Measurements from ENCODE around the gene LGALSL. TPM values are rescaled to one million over a fixed set of nuclear protein-coding genes. Genes with fewer than 3 reads are reported as not detected.

LGALSL gene
- total RNA-seq, result 10 to 100 TPM; 11.5 to 19.1 (median 14.6) TPM
- polyA plus RNA-seq, result 8.1 TPM
- long read RNA-seq, donor 1, transcript LGALSL-201 (5 exons, 3,926 nt), result major isoform, 34 of 35 reads
- long read RNA-seq, donor 1, partial matches to known transcripts, result 1 of 35 reads
- long read RNA-seq, donor 1, other reads (novel, unspliced or antisense), result 0 of 35 reads
- long read RNA-seq, donor 2, transcript LGALSL-201 (5 exons, 3,926 nt), result major isoform, 9 of 15 reads
- long read RNA-seq, donor 2, partial matches to known transcripts, result 3 of 15 reads
- long read RNA-seq, donor 2, other reads (novel, unspliced or antisense), result 3 of 15 reads
- long read RNA-seq, donor 3, transcript LGALSL-201 (5 exons, 3,926 nt), result major isoform, 28 of 37 reads
- long read RNA-seq, donor 3, transcript LGALSL-204 (3 exons, 469 nt), result minor isoform, 5 of 37 reads
- long read RNA-seq, donor 3, partial matches to known transcripts, result 2 of 37 reads
- long read RNA-seq, donor 3, other reads (novel, unspliced or antisense), result 2 of 37 reads
- long read RNA-seq, donor 4, transcript LGALSL-201 (5 exons, 3,926 nt), result major isoform, 15 of 16 reads
- long read RNA-seq, donor 4, partial matches to known transcripts, result 1 of 16 reads
- long read RNA-seq, donor 4, other reads (novel, unspliced or antisense), result 0 of 16 reads

- Histone ChIP-seq H3K4me1 (ENCODE audit: control insufficient read depth, insufficient read depth, low read length) (peaks cover 7% of the 10 kb centered on the region), H3K9me3 (ENCODE audit: control insufficient read depth, low read length) (no peaks in the 10 kb centered on the region), H3K4me3 (ENCODE audit: low read length) (peak within 1 kb of the TSS; percentile 84), H3K27ac (ENCODE audit: low read length) (peak within 1 kb of the TSS; percentile 98), H3K27me3 (ENCODE audit: control insufficient read depth, insufficient read depth) (no peaks in the 10 kb centered on the region)
- peak; percentile 84 to 92 (median 92) for DNase-seq
- intact Hi-C loops (cut with DNase I), result loop anchor here in 2 of 4 donors (10.0 kb wide), 1 partner anchor 49 kb away; no protein-coding TSS in a partner anchor
- ATAC-seq, result peak; percentile 93 to 94
- under 1% methylated on average over 52 of the region's 52 CpGs for WGBS
These were observed at the start of gene LGALSL for GRCh38 chr2:64453770-64454385. Gene LGALSL, plus strand, starts transcription at chr2:64454162. Its CDS starts 384 bp downstream, at chr2:64454546.

GRCh38 chr2:64404743-64405142, 49.2 kb upstream of the LGALSL start:
- H3K27ac ChIP-seq (ENCODE audit: low read length), result peak overlapping the region; percentile 98
- 20% methylated on average over 9 of the region's 9 CpGs for WGBS
- intact Hi-C loops (cut with DNase I), result loop anchor here in 2 of 4 donors (10.0 kb wide), 1 partner anchor 50 kb away; the partner anchor contains the start of gene LGALSL (in 2 of the 2)
- no peaks in the 10 kb centered on the region for H3K27me3 ChIP-seq (ENCODE audit: control insufficient read depth, insufficient read depth)
- ATAC-seq, result peak; percentile 33 to 63
- no peaks in the 10 kb centered on the region for H3K9me3 ChIP-seq (ENCODE audit: control insufficient read depth, low read length)
- no peak overlapping the region for H3K4me3 ChIP-seq (ENCODE audit: low read length)
- DNase-seq, result peak; percentile 75 to 78 (median 77)
- peaks cover 24% of the 10 kb centered on the region for H3K4me1 ChIP-seq (ENCODE audit: control insufficient read depth, insufficient read depth, low read length)

DNA sequence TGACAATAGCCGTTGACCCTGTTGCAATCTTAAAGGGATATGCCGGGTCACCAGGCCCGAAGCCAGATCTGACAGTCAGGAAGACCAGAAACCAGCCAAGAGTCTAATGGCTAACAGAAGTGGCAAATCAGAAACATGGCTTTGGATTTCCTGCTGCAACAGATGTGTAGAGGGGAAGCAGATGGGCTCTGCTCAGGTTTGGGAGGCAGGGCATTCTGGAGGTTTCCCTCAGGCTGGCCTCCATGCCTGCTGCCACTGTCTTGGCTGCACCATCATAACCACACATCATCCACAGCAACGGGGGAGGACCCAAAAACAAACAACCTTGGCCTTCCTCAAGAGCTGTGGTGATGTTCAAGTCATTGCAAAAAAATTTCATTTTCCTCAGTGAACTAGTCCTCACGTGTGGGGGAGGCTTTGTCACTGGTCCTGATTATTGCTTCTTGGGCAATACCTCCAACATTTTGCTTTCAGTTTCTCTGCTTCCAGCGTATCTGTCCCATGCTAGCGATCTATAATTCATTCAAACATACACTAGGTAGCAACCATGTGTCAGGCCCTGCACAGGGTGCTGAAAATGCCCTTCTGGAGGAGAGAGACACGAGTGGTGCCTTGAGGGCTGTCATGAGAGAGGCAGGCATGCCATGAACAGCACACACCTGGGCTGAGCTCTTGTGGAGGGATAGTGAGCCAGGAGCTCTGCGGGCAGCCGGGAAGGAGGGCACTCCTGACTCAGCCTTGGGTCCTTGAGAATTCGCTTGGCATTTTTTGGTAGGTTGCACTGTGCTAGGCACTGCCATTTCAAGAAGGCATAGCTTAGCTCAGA, 48.2 kb upstream of the LGALSL start:
- H3K27me3 ChIP-seq (ENCODE audit: control insufficient read depth, insufficient read depth), result no peaks in the 10 kb centered on the region
- H3K4me3 ChIP-seq (ENCODE audit: low read length), result no peak overlapping the region
- DNase-seq, result peak; percentile 47 to 78 (median 63)
- WGBS, result 62% methylated on average over 11 of the region's 11 CpGs
- no peak for ATAC-seq
- peak overlapping the region; percentile 26 for H3K27ac ChIP-seq (ENCODE audit: low read length)
- H3K9me3 ChIP-seq (ENCODE audit: control insufficient read depth, low read length), result no peaks in the 10 kb centered on the region
- intact Hi-C loops (cut with DNase I), result loop anchor here in 2 of 4 donors (10.0 kb wide), 1 partner anchor 49 kb away; the partner anchor contains the start of gene LGALSL (in 2 of the 2)
- peaks cover 24% of the 10 kb centered on the region for H3K4me1 ChIP-seq (ENCODE audit: control insufficient read depth, insufficient read depth, low read length)

DNA sequence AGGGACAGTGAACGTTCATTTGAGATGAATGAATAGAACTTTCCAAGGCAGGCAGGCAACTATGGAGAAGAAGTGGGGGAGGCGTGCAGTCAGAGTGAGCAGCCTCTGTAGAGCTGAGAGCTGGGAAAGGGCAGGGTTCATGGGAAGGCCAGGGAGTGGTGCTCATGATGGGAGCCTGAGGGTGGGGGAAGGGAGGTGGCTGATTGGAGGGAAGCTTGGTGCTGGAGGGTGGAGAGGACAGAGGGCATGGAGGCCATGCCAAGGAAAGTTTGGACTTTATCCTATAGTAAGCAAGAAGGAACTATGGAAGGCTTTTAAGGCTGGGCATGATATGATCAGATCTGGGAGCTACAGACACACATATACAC, 47.6 kb upstream of the LGALSL start:
- peak in 1 of 2 donors; percentile 19 for ATAC-seq
- DNase-seq, result peak; percentile 51 to 60 (median 53)
- intact Hi-C loops (cut with DNase I), result loop anchor here in 2 of 4 donors (10.0 kb wide), 1 partner anchor 48 kb away; the partner anchor contains the start of gene LGALSL (in 2 of the 2)
- Histone ChIP-seq H3K4me3 (ENCODE audit: low read length) (no peak overlapping the region), H3K27me3 (ENCODE audit: control insufficient read depth, insufficient read depth) (no peaks in the 10 kb centered on the region), H3K4me1 (ENCODE audit: control insufficient read depth, insufficient read depth, low read length) (peaks cover 24% of the 10 kb centered on the region), H3K9me3 (ENCODE audit: control insufficient read depth, low read length) (no peaks in the 10 kb centered on the region), H3K27ac (ENCODE audit: low read length) (no peak overlapping the region)
- 64% methylated on average over 2 of the region's 2 CpGs for WGBS

DNA sequence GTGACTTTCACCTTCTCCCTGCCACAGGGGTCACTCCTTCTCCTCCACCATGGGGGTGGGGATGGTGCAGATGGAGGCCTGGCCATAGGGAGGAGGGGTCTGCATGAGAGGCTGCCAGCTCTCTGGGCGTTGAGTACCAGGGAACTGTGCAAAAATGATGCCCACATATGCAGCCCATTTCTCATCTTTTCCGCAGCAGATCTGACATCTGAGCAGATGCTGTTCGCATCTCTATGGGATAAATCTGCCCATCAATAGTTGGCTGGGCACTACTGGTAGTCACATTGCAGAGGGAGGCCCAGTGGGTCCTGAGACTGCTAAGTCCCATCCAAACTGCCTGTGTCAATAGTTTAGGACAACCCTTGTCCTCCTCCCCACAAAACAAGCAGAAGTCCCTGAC, 45.9 kb upstream of the LGALSL start:
- ATAC-seq, result no peak
- Histone ChIP-seq H3K4me3 (ENCODE audit: low read length) (no peak overlapping the region), H3K27ac (ENCODE audit: low read length) (no peak overlapping the region), H3K9me3 (ENCODE audit: control insufficient read depth, low read length) (no peaks in the 10 kb centered on the region), H3K27me3 (ENCODE audit: control insufficient read depth, insufficient read depth) (no peaks in the 10 kb centered on the region), H3K4me1 (ENCODE audit: control insufficient read depth, insufficient read depth, low read length) (peaks cover 21% of the 10 kb centered on the region)
- DNase-seq, result no peak
- 95% methylated on average over 3 of the region's 3 CpGs for WGBS
- intact Hi-C loops (cut with DNase I), result loop anchor here in 2 of 4 donors (10.0 kb wide), 1 partner anchor 47 kb away; the partner anchor contains the start of gene LGALSL (in 2 of the 2)

DNA sequence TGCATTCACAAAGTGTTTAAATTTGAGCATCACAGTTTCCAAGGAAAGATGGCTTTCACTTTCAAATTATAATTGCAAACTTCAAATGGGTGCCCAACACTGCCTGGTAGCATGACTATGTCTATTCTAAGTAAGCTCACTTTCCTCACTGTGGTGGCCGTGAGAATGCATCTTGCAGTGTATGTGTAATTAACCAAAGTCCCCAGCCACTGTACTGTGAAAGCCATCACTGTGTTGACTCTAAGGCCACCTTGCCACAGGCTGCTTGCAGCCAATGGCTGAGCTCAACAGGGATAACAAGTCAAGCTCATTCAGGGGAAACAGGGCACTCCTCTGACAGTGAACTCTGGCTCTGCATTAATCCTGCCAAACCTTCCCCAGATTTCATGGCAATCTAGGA, 43.3 kb upstream of the LGALSL start:
- H3K27me3 ChIP-seq (ENCODE audit: control insufficient read depth, insufficient read depth), result no peaks in the 10 kb centered on the region
- H3K9me3 ChIP-seq (ENCODE audit: control insufficient read depth, low read length), result no peaks in the 10 kb centered on the region
- ATAC-seq (no peak), DNase-seq (no peak)
- no peak overlapping the region for H3K4me3 ChIP-seq (ENCODE audit: low read length)
- intact Hi-C loops (cut with DNase I), result no loop called here
- no peak overlapping the region for H3K27ac ChIP-seq (ENCODE audit: low read length)
- 85% methylated on average over 1 of the region's 1 CpG for WGBS
- peaks cover 7% of the 10 kb centered on the region for H3K4me1 ChIP-seq (ENCODE audit: control insufficient read depth, insufficient read depth, low read length)

DNA sequence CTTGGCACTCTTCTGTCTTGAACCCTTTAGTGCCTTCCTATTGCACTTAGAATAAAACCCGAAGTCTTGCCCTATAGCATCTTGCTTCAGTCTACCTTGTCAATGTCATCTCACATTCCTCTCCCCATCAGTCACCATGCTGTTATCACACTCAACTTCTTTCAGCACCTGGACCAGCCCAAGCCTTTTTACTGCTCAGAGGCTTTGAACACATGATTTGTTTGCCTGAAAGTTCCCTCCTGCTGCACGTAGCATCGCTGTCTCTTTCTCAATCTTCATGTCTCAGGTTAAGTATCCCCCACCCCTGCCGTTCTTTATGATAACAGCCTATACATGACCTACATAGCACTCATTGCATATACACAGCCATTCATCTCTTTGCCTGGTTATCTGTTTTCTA, 41.3 kb upstream of the LGALSL start:
- intact Hi-C loops (cut with DNase I), result no loop called here
- Histone ChIP-seq H3K27ac (ENCODE audit: low read length) (no peak overlapping the region), H3K9me3 (ENCODE audit: control insufficient read depth, low read length) (no peaks in the 10 kb centered on the region), H3K27me3 (ENCODE audit: control insufficient read depth, insufficient read depth) (no peaks in the 10 kb centered on the region), H3K4me1 (ENCODE audit: control insufficient read depth, insufficient read depth, low read length) (no peaks in the 10 kb centered on the region), H3K4me3 (ENCODE audit: low read length) (no peak overlapping the region)
- DNase-seq, result no peak
- ATAC-seq, result no peak
- WGBS, result 69% methylated on average over 4 of the region's 4 CpGs

DNA sequence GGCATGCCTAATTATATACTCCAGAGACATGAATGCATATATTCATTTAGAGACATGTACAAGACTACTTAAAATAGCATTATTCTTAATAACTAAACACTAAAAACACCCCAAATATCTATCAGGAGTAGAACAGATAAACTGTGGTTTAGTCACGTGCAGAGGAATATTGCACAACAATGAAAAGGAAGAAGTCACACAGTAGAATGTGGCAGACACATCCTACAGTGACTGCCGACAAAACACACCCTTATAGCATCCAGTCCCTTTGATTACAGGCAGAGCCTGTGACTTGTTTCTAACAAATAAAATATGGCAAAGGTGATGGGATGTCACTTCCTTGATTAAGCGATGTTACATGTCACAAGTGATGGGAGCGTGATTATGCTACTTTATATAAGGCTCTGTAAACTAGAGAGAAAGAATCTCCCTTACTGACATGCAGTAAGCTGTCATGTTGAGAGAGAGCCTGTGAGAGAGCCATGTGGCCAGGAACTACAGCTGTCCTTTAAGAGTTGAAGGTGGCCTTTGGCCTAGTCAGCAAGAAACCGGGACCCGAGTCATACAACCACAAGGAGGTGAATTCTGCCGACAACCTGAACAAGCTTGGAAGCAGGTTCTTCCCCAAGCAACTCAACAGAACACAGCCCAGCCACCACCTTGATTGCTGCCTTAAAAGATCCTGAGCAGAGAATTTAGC, 39.1 kb upstream of the LGALSL start:
- H3K4me1 ChIP-seq (ENCODE audit: control insufficient read depth, insufficient read depth, low read length), result no peaks in the 10 kb centered on the region
- 91% methylated on average over 7 of the region's 7 CpGs for WGBS
- H3K9me3 ChIP-seq (ENCODE audit: control insufficient read depth, low read length), result no peaks in the 10 kb centered on the region
- DNase-seq, result no peak
- no peak overlapping the region for H3K27ac ChIP-seq (ENCODE audit: low read length)
- intact Hi-C loops (cut with DNase I), result no loop called here
- no peak overlapping the region for H3K4me3 ChIP-seq (ENCODE audit: low read length)
- no peaks in the 10 kb centered on the region for H3K27me3 ChIP-seq (ENCODE audit: control insufficient read depth, insufficient read depth)
- no peak for ATAC-seq

- Histone ChIP-seq H3K9me3 (ENCODE audit: control insufficient read depth, low read length) (no peaks in the 10 kb centered on the region), H3K27ac (ENCODE audit: low read length) (no peak overlapping the region), H3K4me1 (ENCODE audit: control insufficient read depth, insufficient read depth, low read length) (no peaks in the 10 kb centered on the region), H3K27me3 (ENCODE audit: control insufficient read depth, insufficient read depth) (no peaks in the 10 kb centered on the region), H3K4me3 (ENCODE audit: low read length) (no peak overlapping the region)
- DNase-seq (no peak), ATAC-seq (no peak)
- 73% methylated on average over 3 of the region's 3 CpGs for WGBS
- intact Hi-C loops (cut with DNase I), result no loop called here
These were observed 36.3 kb upstream of the LGALSL start for GRCh38 chr2:64417624-64418023.

Data from right cardiac atrium (tissue), 5 donors.